A549 treated with AZD9567 at 1 μM for 4 hours (cell line): ENCODE results near the gene EIF2AK3. TPM values are rescaled to one million over a fixed set of nuclear protein-coding genes. Genes with fewer than 3 reads are reported as not detected.

ENCODE experiments used
- total RNA-seq: library from RNA; stranded (reverse); fragments of 200-300 nt; extraction: Qiagen RNA extraction; gene quantifications from 5 replicates; pipeline ENCODE4 v1.2.3, GENCODE V29; 2022; ENCODE audit not compliant: insufficient read depth

Gene EIF2AK3
- 30.7 to 38.2 TPM (median 34.8 TPM) in 5 replicates for total RNA-seq

DNA sequence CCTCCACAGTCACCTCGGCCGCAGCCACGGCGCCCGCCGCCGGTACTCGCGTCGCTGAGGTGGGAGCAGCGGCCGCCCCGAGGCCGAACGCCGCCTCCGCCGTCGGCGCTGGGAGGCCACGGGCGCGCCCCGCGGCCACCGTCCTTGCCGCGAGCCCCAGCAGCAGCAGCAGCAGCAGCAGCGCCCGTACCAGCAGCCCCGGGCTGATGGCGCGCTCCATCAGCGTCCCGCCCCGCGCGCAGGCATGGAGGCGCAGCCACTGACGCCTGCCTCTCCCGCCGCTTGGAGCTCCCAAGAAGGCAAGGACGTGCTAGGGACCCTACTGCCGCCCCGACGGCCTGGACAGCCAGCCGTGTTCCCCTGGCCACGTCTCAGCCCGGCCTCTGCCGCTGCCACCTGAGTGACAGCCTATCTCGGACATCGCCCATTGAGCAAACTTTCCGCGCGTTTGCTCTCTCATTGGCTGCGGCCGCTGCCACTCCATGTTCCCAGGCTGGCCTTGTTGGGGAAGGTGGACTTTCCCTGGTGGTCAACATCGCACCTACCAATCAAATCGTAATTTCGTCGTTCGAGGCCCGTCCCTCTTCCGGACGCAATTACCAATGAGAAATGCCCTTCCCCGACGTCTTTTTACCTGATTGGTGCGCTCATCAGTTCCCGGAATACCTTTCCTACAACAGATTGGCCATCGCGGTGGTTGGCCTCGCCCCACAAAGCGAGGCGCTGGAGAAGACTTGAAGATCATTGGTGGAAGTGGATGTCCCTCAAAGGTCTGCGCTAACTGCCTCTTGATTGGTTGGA is at the start of gene EIF2AK3:
EIF2AK3 (minus strand) TSS at position 410 of the 801 bp plus-strand sequence; CDS start at position 220, 190 bp downstream.

Other genes with a start within 250 kb of the EIF2AK3 start
- 0.02 to 0.07 TPM (median 0.06 TPM) in 4 of 5 replicates, not detected in the other for gene FOXI3, start 174.8 kb downstream of the EIF2AK3 start, total RNA-seq
- 26.0 to 28.9 TPM (median 27.8 TPM) in 5 replicates for gene RPIA, start 64.2 kb upstream of the EIF2AK3 start, total RNA-seq